Measurements from ENCODE around the gene S100A8.

S100A8 gene

DNA sequence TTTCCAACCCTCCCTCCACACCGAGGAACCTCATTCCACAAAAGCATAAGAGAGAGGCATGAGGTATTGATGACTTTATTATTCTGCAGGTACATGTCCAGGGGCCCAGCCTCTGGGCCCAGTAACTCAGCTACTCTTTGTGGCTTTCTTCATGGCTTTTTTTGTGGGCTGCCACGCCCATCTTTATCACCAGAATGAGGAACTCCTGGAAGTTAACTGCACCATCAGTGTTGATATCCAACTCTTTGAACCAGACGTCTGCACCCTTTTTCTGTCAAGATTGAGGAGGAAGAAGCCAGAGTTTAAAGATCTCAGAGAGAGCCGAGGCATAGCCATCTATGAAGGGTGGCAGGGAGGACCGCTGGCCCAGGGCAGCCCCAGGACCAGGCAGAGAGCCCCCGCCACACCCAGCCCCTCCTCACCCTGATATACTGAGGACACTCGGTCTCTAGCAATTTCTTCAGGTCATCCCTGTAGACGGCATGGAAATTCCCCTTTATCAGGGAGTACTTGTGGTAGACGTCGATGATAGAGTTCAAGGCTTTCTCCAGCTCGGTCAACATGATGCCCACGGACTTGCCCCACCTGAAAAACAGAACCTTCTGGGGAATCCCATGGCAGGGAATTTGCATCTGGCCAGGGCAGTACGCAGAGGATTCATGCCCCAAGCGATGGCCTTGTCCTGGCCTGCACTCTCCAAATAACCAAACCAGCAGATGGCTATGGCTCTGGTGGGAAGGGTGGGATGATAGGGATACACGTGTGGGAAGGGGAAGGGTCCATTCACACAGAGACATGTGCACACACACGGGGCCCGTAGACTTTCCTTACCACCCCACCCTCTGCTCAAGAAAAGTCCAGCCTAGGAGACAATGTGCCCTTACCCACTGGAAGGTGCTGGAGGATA lies 647 bp downstream of the S100A8 start:
- no peak for DNase-seq

DNA sequence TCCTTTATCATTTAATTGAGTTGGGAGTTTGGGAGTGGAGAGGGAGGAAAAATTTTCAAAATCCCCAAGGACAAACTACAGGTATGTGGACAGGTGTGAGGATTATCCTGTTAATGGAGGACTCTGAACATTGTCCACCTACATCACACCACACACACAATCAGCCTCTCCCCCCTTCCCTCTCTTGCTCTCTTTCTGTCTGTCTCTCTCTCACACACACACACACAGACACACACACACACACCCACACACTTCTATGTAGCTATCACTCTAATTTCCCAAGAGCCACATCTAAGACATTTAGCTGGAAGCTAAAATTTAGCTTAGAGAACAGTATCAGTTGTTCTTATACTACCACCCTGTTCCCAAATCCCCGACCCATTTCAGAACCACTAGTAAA lies 1.5 kb downstream of the S100A8 start:
- DNase-seq: no peak

DNA sequence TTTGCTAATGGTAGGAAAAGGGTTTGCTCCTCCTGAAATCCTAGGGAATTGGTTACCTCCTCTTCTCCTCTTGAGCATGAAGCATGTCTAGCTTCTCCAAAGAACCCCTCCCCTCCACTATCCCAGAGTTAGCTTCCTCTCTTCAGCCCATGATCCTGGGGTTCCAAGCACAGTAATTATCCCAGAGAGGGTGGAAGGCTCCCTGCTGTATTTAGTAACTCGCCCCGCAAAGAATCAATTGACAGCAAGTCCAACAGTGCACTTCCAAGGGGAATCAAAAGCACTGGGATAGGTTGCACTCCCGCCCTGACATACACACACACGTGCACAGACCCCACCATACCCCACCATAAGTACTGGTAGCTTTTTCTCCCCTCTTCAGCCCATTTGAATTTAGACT lies 3.1 kb downstream of the S100A8 start:
- DNase-seq: no peak

DNA sequence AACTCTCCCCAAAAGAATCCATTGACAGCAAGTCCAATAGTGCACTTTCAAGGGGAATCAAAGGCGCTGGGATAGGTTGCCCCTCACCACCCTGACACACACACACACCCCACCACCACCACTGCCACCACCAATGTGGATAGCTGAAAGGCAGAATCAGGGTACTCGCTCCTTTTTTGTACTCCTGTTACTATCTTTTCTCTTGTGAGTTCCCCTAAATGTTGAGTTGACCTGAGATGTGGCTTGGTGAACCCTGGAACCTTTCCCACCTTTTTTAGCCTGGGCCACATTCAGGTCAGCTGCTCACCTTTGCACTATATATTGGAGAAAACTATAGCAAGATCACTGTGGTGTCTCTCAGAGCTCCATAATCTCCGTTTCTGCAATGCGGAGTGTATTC lies 3.9 kb downstream of the S100A8 start:
- DNase-seq: no peak

DNA sequence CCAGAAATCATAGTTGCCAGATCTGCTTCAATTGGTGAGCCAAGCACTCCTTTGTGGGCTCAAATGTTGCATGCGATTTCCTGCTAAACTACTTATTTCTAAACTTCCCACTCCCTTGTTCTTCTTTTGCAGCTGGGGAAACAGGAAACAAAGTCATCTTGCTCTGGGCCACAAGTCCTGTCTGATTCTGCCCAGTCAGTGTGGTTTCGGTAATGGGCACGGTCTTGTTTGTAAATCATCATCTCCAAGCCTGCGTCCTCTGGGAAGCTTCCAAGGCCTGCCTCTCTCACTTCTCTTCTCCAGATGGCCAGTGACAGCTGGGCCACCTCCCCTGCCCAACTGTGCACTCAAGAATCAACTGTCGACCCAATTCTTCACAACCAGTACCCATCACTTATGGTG lies 4.4 kb downstream of the S100A8 start:
- no peak for DNase-seq

DNA sequence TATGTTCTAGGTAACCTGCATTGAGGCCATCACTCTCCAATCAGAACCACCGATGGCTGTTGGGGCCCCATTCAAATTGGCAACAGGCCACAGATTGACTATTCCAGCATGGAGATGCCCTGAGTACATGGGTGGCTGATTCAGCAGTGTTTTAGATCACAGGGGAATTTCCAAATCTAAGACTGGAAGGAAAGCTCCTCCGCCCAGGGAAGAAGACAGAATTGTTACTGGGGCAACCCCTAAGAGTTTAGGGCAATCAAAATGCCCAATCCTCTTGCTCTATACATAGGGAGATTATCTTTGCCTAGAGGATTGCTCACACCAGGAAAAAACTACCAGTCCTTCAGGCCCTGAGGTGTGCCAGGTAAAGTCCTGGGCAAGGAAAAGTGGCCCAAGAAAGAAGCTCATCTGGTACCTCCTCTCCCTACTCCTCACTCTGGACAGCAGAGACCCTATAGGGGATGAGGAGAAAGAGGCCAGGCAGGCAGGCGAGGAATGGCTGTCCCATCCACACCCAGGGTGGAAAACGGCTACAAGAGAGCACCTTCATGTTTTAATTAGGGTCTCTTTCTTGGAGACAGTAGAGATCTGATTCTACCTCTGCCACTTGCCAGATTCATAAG lies 5.8 kb downstream of the S100A8 start:
- no peak for DNase-seq

DNA sequence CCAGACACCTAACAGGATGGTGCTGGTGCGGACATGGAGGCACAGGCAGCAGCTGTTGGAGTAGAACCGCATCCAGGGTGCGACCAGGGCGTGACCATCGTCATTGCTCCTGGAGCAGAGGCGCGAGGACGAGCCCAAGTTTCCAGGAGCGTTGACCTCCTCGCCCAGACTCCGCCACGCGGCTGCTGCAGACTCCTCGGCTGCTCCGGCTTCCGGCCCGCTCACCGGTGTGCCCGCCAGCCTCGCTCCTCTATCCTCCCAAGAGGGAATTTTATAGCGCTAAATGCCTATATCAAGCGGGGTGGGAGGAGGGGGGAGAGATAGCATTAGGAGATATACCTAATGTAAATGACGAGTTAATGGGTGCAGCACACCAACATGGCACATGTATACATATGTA lies 10.2 kb downstream of the S100A8 start:
- no peak for DNase-seq

DNA sequence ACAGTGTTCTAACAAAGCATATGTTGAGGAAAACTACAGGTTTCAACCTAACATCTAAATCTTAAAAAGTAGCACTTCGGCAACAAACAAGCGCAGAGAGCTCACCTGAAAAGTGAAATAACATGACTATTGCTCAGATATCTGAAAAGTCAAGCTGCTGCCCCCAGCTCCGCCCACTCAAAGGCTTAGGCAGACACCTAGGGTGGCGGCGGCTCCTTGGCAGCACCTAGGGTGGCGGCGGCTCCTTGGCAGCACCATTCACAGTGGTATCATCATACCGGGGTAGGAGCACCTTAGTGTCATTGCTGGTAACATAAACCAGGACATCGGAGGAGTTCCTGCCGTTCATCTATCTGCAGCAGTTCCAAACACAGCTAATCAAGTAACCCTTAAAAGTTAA lies 11.3 kb downstream of the S100A8 start:
- no peak for DNase-seq

DNA sequence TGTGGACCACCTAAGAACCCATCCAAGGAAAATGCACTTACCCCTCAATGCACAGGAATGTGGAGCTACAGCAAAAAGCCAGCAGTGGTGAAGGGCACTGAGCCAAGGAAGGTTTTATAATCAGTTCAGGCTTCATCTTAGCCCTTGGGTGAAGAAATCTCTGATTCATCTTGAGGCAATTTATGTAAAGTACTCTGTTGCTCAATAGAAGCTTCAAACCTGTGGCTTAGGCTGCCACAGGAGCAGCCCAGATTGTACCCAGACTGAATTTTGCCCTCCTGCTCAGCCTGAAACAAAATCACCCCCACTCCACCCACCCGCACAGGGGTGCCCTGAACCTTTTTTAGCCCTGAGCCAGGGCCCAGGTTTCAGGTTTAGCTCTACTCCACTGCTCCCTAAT lies 15.4 kb downstream of the S100A8 start, which contains the start of gene S100A12:
S100A12 (minus strand) TSS at position 111 of the 400 bp plus-strand sequence. CDS start 1,029 bp downstream, outside the sequence.
- DNase-seq: no peak

DNA sequence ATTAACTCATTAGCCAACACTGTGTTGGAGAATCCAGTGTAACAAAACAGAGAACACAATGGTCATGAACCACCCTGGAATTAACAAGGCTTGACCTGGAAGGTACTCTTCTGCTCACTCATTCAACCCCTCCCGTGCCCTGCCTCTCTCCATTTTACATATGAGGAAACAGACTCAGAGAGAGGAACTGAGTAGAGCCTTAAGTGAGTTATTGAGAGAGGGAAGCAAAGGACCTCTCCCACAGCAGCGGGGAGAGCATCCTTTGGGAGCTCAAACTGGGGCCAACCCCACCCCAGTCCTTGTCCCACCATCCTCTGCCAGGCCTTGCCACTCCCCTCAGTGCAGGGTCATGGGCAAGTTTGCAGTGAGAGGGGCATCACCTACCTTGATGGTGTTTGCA lies 16.8 kb downstream of the S100A8 start:
- no peak for DNase-seq

DNA sequence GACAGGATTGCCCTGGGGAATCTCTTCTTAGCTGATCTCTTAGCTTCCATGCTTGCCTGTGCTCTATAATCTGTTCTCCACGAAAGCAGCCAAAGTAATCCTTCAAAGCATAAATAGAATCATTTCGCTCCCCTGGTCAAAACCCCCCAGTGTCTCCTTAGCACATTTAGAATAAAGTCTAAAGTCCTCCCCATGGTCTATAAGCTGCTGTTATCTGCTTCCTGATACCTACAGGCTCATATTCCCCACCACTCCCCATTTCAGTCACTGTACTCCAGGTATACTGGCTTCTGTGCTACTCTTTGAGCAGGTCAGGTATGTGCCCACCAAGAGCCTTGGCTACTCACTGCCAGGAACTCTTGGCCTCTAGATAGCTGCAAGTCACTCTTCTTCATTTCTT lies 18.3 kb downstream of the S100A8 start:
- DNase-seq: no peak

DNA sequence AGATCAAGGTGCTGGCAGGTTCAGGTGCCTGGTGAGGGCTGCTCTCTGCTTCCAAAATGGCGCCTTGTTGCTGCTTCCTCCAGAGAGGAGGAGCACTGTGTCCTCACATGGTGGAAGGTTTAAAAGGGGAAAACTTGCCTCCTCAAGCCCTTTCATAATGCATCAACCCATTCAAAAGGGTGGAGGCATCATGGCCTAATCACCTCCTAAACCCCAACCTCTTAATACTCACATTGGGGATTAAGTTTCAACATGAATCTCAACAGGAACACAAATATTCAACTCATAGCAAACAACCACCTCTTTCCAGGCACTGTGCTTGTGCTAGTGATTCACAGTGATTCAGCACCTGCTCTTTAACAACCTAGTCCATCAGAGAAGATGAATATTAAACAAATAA lies 19.6 kb downstream of the S100A8 start:
- DNase-seq: no peak

DNA sequence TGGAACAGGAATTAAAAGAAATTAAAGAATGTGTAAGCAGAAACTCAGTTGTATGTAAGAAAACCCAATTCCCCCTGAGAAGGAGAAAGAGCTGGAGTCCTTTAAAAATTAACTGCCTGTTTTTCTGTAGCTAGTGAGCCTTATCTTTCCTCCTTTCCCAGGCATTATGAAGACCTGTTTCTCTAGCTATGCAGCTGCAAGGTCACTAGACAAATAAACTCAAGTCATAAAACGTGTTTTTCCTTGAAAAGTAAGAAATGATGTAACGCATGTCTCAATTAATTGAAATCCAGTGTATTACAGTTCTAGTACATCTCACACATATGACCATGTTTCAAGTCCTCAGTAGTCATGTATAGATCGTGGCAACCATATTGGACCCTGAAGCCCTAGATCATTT lies 20.7 kb downstream of the S100A8 start:
- no peak for DNase-seq

DNA sequence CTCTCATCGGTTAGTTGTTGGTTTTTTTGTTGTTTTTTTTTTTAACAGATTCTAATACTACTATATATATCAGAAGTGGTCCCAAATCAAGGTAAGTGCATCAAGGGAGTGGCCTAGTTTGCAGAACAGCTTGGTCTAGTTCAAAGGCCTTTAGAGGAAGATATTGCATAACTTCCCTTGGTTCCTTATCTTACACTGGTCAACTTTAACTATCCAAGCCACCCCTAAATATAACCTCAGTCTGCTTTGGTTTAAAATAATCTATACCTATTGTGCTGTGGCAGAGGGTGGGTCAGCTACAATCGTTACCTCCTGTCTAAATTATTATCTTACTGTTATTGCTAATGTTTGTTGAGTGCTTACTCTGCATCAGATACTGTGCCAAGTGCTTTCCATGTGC lies 22.4 kb downstream of the S100A8 start:
- DNase-seq: no peak

DNA sequence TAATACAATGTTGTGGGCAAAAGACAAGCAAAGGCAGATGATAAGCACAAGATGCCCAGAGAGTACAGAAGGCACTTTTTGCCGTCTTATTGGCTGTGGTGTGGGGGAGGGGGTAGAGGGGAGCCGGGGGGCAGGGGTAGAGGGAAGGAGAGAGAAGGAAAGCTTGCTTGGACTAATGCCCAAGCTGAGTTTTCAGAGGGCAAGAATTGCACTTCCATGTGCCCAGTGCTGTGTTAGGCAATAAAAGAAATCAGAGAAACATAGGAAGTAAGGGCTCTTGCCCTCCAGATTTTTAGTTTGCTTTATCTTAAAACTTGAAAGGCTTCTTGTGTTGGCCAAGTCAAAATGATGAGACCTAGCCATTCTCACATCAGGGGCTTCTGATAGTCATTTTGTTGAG lies 23.8 kb downstream of the S100A8 start:
- DNase-seq: no peak

DNA sequence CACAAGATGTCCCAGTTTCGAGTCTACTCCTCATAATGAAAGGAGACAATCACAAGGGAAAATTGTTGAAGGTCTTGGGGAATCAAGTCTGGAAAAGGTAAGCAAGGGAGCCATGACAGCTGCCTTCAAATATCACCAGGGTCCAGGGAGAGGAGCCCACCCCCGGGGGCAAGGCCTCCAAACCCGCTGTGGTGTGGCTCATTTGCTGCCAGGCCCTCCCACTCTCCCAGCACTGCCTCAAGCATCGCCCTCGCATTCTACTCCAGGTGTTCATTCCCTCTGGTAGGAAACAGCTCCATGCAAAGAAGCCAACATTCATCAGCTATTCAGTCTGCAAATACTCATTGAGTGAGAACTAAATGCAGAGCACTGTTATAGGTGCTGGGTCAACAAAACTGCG lies 24.6 kb downstream of the S100A8 start:
- DNase-seq: no peak

DNA sequence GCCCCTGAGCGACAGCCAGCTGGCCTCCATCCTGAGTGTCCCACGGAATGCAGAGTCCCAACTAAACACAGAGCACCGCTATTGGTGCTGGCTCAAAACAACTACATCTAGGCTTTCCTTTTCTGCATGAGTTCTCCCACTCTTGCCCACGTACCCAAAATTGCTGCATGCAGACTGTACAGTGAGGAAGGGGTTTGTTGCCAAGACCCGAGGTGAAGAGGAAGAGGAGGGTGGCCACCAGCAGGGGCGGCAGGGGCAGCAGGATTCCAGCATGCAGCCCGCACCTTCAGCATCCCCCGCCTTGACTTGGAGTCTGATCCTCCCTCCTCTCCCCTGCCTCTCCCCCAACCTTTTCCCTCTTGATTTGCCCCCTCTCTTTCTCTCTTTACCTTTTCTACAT lies 25.2 kb downstream of the S100A8 start:
- no peak for DNase-seq

DNA sequence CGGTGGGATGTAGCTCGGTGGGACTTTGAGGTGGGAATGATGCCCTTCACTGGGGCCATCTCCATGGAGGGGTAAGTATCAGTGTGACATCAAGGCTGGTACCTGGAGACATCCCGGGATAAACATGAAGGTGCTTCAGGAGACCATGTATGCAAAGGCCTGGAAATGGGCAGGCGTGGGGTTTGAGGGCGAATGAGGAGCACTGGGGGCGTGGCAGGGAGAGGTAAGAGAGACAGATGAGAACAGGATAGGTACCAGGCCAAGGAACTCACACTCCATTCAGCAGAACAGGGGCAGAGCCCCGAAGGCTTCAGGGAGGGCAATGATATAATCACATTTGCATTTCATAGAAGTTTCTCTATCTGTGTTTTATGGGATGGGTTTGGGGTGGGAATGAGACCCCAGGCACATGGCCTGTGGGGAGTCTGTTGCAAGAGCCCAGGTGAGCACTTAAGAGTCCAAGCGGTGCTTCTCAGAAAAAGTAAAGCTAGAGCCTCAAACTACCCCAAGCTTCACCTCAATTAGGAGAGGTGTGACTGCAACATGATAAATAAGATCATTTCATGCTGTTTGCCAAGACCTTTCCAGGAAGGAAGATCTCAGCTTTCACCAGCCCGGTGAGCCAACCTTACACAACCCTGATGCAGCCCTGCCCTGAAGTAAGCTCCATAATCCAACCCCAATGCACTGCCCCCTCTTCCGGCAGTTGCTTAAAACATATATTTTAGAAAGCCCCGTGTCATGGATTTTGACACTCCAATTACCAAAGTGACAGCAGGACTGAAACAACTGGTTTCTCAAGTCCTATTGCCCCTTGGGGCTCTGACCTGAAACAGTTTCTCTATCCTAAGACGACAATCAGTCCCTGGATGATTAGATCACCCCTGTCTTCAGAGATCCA lies 25.9 kb downstream of the S100A8 start:
- no peak for DNase-seq

DNA sequence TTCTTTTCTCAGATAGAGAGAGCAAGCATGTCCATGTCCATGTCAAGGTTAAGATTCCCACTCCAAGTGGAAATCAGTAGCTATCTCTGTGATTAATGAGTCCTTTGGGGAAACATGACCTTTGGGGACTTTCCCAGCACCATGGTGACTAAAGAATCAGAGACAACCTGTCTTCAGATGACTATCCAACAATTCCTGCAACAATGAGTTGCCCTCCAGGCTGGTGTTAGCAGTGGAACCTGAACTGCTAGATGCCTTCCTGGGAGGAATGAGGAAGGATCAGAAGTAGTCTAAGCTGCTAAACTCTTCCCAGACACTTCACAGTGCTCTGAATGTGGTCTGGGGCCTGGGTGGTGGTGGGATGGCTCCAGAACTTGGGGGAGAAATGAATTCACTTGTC lies 26.7 kb downstream of the S100A8 start:
- DNase-seq: no peak

DNA sequence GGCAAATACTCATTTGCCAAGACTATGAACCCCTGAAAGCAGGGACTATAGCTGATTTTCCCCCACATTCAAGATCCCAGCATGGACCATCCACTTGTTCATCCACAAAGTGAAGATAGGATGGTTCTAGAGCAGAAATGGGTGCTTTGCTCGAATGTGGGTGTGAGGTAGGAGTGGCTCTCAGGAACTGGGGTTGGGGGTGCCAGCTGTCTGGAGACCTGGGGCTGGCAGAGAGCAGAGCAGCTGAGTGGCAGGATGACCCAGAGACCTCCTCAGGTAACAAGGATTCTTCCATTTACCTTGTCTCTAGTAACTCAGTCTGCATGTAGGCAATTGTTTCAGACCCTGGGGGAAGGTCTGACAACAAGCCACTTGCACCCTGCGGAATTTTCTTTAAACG lies 27.2 kb downstream of the S100A8 start:
- no peak for DNase-seq

DNA sequence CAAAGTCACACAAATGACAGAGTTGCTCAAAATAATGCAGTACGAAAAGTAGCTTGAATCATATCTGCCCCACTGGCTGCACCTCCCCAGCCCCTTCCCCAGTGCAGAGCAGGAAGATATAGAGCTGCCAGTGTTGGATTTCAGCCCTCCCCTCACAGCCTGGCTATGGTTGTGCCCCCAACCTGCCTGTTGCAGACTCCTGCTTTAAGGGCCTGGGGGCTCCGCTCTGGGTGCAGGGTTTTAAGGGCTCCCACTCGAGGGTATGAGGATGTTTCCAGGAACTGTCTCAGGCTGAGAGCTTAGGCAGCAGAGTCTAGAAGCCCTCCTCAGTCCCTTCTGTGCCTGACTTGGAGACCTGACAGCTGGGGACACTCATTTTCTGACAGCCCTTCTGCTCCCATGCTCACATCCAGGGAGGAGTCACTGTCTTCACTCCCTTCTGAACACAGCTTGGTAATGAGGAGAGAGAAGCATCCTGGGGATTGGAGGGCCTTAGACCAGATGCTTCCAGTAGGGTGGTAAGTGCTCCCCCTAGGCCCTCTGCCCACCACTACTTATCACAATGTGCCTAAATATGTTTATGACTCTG lies 28.6 kb downstream of the S100A8 start:
- DNase-seq: no peak

DNA sequence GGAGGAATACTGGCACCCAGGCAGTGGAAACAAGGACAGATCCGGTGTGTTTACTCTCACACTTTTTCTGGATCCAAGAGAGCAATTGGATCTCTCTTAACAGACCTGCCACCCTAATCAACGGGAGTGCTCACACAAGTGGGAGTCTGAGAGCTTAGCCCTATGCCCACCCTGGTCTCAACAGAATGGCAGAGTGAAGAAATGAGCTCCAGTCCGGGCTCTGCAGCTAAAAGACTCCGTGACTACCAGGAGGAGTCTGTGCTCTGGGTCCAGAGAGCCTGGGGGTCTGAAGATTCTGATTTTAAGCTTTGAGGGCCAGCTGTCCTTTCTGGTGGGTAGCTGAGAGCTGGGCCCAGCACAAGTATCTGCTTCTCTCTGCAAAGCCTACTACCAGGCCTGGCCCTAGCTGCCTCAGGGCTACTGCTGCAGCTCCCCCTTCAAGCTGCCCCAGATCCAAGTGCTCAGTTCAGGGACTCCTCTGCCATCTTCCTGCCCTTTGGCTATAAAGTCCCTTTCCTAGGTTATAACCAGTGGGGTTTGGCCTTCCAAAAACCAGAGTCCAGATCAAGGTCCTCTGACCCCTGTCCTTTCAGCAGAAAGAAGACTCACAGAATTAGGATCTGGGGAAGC lies 29.3 kb downstream of the S100A8 start:
- DNase-seq: no peak

All from activated gamma-delta T cell (primary cell).